H1 (cell line): Measurements from ENCODE around the gene LPP.

Experiments
- CTCF ChIP-seq, 3 experiments: IDR thresholded peaks; 1 replicate in 2 of 3; 2 replicates in 1 of 3; pipeline versions ENCODE4 v1.5.1 to v1.6.1; 2011; ENCODE audit warnings: low read length in 3 of 3, mild to moderate bottlenecking in 3 of 3, inconsistent platforms in 2 of 3, low read depth in 1 of 3, moderate library complexity in 1 of 3; ENCODE audit not compliant: insufficient read depth in 1 of 3; ENCODE audit errors: control extremely low read depth in 1 of 3
- GABPA ChIP-seq: IDR thresholded peaks from 2 replicates; pipeline ENCODE4 v1.6.1; 2011; ENCODE audit warnings: mild to moderate bottlenecking, low read length, moderate library complexity, borderline replicate concordance; ENCODE audit not compliant: insufficient read depth
- POLR2A ChIP-seq, 2 experiments: IDR thresholded peaks; 1 replicate in 1 of 2; 2 replicates in 1 of 2; pipeline ENCODE4 v1.6.1; 2011; ENCODE audit warnings: low read depth in 2 of 2, low read length in 2 of 2, mild to moderate bottlenecking in 2 of 2; ENCODE audit errors: control extremely low read depth in 1 of 2

- TF ChIP-seq POLR2A (IDR thresholded peaks at IDR 0.05; ENCODE audit: control extremely low read depth in 1 of 2, low read depth in 2 of 2, low read length in 2 of 2) (no peak), CTCF (IDR thresholded peaks at IDR 0.05; ENCODE audit: control extremely low read depth in 1 of 3, insufficient read depth in 1 of 3, low read depth in 1 of 3, low read length in 3 of 3) (no peak), GABPA (no peak)
These were observed 618.9 kb downstream of the LPP start for GRCh38 chr3:188772886-188773285.
